CD1c-positive myeloid dendritic cell (primary cell): ENCODE results near the gene HSPG2.

Experiments
- DNase-seq: peaks from one replicate; pipeline ENCODE4 v3.0.0-alpha.2; 2016; ENCODE audit errors: extremely low spot score

Gene HSPG2

GRCh38 chr1:21863981-21864380 is 73.1 kb downstream of the HSPG2 start:
- no peak for DNase-seq

DNA sequence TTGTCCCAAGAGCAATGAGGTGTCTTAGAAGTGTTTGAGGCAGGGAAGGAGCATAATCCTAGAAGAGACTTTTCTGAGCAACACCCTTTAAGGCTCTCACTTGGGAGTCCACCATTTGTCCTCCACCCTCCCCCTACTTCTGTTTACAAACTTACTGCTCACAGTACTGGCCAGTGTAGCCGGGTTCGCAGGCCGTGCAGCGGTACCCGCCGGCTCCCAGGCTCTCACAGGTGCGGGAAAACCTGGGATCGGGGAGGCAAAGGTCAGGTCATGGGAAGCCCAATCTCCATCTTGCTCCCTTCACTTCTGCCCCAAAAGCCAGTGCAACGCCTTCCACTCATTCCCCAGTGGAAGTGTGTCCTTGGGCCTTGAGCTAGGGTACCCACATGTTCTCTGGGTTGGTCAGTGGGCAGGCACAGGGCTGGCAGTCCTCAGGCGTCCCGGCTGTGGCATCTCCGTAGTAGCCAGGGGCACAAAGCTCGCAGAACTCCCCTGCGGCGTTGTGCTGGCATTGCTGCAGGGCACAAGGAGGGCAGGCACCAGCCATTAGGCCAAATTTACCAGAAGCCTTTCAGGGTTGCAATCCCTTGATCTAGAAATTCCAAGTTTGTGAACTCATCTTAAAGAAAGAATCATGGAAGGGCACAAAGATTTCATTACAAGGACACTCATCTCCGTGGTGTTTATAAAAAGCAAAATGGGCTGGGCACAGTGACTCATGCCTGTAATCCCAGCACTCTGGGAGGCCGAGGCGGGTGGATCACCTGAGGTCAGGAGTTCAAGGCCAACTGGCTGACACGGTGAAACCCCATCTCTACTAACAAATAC is 75.3 kb downstream of the HSPG2 start:
- no peak for DNase-seq

DNA sequence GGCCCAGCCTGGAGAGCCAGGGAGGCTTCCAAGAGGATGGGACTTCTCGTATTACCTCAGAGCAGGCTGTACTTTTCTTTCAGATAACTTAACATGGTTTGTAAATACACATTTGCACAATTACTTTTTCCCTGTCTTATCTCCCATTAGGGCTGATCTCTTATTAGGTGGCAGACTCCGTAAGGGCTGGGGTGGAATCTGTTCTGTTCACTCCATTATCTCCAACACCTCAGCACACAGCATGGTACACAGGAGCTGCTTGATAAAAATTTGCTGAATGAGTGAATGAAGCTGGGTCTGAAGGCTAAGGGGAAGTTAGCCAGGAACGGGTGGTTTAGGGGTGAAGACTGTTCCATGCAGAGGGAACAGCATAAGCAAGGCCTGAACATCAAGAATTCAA is 76.1 kb downstream of the HSPG2 start:
- no peak for DNase-seq

DNA sequence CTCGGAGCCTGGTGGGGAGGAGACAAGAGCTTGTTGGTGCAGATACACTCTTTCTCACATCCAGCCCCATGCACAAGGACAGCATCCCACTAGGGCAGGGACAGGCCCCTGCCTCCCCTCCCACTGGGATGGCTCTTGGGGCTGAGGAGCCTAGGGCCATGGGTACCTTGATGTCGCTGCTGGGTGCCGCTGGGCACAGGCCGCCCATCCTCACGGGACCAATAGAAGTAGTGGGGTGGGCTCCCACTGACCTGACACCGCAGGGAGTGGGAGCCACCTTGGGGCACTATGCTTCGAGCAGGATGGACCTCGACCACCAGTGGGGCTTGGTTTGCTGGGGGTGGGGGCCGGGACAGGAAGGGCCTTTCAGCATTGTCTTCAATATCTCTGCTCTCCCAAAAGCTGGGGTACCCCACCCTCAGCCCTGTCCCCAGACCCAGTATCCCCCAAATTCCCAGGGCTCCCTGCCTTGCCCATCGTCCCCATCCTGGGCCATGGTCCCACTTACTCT is 77.4 kb downstream of the HSPG2 start:
- DNase-seq: no peak

DNA sequence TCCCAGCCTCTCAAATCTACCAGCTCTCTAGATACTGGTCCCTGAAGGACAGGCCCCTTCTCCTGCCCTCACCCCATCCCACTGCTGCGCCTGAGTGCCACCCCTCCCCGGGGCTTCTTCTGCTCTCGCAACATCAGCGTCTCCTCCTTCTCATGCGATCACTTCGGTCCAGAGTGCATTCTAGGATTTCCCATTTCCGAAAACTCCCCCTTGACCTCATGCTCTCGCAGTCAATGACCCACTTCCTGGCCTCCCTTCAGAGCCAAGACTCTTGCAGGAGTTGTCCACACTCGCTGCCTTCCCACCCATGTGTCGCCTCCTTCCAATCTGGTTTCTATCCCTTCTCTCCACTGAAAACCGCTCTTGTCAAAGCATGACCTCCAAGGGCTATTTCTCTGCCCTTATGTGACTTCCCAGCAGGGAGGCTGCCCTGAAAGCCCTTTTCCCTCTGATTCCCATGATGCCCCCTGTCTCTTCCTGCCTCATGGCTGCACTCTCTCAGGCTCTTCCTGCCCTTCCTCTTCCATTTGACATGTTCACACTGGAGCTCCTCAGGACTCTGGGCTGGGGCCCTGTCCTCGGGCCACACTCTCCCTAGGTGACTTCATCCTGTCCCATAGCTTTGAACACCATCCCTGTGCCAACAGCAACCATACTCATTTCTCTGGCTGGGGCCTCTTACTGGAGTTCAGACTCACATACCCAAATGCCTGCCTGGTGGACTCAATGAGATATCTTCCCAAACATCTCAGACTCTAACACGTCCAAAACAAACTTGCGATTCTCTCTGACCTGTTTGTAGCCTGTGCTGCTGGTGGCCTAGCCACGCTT is 79.1 kb downstream of the HSPG2 start:
- DNase-seq: no peak

DNA sequence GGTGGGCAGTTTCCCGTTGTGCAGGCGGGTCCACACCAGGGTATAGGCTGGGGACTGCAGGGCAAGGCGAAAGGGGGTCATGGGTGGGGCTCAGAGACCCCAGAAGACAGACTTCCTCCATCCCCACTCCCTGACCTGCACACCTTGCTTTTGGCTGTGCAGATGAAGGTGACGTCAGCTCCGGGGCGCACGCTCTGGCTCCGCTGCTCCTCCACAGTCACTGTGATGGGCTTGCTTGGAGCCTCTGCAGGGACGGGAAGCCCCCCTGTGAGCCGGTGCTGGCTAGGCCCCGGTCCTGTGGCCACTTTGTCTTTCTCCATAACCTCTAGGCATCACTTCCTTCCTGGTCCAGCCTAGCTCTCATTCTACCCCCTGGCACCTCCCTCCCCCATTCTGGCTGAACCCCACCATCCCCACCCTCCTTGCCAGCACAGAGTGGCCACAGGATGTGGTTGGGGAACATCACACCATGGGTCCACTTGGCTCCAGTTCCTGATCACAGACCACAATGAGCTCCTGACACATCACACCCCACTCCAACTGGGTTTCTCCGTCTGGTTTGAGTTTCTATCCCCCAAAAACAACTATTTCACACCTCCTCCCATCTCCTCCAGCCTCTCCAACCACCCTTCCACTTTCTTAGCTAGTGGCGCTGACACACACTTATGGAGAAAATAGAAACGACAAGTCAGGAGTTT is 79.8 kb downstream of the HSPG2 start:
- no peak for DNase-seq

DNA sequence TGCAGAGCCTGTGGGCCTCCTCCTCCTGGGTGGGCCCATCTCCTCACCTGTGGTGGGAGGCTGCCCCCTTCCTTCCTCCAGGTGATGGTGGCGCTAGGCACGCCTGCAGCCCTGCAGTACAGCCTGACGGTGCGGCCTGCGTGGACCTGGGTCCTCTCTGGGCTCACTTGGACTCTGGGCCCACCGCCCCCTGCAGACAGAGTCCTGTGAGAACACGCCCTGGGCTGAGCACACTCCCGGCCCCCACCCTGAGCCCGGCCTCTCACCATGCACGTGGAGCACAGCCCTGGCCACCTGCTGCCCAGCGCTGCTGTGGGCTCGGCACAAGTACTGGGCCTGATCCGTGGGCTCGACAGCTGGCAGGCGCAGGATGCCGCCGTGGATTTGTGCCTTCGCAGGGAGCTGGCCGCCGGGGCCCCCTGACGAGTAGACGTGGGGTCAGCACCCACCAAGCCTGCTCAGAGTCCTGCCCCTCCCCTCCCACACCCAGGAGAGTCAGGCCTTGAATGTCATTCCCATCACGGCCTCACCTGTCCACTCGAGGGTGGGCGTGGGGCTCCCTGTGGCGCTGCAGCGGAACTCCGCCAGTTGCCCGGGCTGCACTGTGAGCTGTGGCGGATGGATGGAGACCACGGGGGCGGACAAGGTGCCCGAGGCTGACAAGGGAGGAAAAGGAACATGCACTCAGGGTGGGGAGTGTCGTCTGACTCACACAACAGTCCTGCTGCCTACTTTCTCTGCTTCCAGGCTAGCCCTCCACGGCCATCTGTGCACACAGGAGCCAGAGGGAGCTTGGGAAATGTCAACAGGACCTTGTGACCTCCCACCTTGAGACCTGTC is 81.6 kb downstream of the HSPG2 start:
- no peak for DNase-seq

GRCh38 chr1:21854751-21855131 is 82.4 kb downstream of the HSPG2 start:
- DNase-seq: no peak

DNA sequence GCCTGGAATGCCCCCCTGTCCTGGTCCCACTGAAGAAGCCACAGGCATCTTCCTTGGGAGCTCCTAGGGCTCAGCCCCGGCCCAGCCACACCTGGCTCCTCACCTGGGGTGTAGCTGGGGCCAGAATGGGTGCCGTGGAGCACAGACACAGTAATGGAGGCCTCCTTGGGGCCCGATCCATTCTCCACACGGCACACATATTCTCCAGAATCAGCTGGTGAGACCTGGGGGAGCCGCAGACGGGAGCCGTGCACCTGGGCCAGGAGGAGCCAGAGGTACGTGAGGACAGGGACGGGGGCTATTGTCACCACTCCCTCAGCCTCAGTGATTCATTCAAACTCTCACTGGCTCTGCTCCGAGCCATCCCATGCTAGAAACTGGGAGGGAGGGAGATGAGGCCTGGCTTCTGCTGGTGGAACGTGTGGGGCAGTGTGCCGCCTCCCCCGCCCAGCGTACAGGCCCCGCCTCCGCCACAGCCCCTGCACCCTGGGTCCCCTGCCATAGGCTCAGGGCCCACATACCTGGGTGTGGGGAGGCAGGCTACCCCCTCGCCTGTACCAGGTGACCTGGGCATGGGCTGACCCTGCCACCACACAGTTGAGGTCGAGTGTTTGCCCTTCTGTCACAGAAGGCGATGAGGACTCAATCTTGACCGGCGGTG is 82.9 kb downstream of the HSPG2 start:
- DNase-seq: no peak

DNA sequence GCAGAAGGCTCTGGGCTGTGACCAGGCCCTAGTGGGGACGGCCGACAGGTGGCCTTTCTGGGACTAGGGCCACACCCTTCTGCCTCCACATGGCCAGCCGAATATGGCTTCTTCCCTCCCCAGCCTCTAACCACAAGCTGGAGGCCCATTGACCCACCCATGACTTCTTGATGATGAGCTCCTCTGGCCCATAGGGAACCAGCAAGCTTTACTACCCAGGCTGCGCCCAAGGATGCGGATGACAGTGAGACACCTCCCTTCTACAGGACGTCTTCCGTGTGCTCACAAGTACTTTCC is 84.0 kb downstream of the HSPG2 start:
- DNase-seq: no peak

DNA sequence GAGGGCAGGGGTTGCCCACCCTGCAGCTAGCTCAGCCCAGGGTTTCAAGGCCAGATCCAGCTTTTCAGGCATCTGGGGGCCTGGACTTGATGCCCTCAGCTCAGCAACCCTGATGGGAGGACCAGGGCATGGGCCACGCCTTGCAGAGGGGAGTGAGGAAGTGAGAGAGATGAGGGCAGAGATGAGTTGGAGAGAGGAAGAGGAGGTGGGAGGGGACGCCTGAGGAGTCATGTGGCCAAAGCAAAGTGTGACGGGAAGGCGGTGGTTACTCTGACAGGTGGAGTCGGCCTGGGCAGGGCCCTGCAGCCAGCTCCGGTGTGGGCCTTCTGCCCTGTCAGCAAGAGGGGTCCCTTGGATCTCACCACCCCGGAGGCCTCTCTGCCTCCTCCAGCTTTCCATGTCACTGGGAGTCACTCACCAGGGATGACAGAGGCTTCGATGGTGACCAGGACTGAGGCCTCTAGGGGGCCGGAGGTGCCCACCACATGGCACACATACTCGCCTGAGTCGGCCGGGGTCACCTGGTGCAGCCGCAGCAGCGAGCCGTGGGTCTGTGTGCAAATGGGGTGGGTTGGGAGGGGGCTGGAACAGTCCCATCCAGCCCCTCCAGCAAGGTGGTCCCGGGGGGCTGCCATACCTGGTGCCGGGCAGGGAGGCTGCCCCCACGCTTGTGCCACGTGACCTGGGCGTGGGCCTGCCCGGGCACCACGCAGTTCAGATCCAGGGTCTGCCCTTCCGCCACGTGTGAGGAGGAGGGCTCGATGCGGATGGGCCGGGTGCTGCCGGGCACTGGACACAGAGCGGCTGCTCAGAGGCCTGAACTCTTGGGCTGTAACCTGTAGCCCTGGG is 84.6 kb downstream of the HSPG2 start:
- DNase-seq: peak; percentile 38

DNA sequence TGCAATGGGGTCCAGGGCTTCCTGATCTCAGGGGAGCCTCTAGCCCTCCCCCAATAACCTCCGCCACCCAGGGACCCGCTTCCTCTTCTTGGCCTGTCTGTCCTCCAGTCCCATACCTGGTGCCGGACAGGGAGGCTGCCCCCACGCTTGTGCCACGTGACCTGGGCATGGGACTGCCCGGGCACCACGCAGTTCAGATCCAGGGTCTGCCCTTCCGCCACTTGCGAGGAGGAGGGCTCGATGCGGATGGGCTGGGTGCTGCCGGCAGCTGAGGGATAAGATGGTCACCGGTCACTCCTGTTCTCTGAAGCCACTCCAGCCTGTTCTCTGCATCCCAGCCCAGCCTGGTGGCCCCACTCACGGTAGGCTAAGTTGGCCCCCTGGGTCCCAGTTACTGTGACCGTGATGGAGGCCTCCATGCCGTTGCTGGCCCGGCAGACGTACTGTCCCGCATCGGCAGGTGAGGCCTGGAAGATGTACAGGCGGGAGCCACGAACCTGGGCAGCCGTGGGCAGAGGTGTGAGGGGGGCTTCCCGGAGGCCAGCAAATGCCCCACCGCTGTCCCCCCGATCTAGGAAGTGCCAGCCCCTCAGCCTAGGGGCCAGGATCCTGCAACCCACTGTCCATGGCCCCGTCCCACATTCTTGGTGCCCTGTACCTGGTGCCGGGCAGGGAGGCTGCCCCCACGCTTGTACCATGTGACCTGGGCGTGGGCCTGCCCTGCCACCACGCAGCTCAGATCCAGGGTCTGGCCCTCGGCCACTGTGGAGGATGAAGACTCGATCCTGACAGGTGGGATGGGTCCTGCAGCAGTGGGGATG is 85.5 kb downstream of the HSPG2 start:
- DNase-seq: no peak

DNA sequence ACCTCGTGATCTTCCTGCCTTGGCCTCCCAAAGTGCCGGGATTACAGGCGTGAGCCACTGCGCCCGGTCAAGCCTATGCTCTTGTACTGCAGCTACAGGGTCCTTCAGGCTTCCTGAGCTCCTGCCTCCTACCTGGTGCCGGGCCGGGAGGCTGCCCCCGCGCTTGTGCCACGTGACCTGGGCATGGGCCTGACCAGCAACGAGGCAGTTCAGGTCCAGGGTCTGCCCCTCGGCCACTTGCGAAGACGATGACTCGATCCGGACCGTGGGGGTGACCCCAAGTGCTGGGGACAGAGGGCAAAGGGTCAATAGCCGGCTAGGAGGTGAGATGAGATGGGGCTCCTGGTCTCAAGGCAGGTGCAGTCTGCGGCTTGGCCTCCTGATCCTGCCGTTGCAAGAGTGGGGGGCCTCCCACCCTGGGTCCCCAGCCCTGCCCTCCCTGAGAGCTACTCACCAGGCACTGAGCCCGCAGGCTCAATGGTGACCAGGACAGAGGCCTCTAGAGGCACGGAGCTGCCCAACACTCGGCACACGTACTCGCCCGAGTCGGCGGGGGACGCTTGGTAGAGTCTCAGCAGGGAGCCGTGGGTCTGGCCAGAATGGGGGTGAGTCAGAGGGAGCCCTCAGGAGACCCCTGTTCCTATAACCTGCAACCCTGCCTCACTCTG is 87.1 kb downstream of the HSPG2 start:
- no peak for DNase-seq

- DNase-seq: no peak
Observed at GRCh38 chr1:21848524-21849174, 88.5 kb downstream of the HSPG2 start.

GRCh38 chr1:21847223-21848205 is 89.6 kb downstream of the HSPG2 start:
- DNase-seq: no peak

- no peak for DNase-seq
Observed at GRCh38 chr1:21845646-21846641, 91.2 kb downstream of the HSPG2 start.
